Testis (tissue), 2 donors: ENCODE measurements around the gene HSCB.
"Not testable (repeated sequence)": the region's sequence is repeated elsewhere in the genome, so short reads cannot be mapped to it uniquely, and the experiment has no call there.

Experiments used
- CTCF ChIP-seq, 3 experiments: fragments of 450-650 bp in 2 of 3; fragments of 200-600 bp in 1 of 3; sonication (generic) in 1 of 3; IDR thresholded peaks; one replicate each; pipeline ENCODE4 v1.5.1; 2016 to 2019; ENCODE audit warnings: antibody characterized with exemption in 3 of 3, mild to moderate bottlenecking in 2 of 3, moderate library complexity in 1 of 3
- POLR2A ChIP-seq: fragments of 450-650 bp; IDR thresholded peaks from one replicate; pipeline ENCODE4 v1.6.1; 2017; ENCODE audit warnings: antibody characterized with exemption, mild to moderate bottlenecking, moderate library complexity

- not testable (repeated sequence) for TF ChIP-seq CTCF (IDR thresholded peaks at IDR 0.05); POLR2A
Measured at GRCh38 chr22:28762000-28762399, 20.2 kb downstream of the HSCB start.
